Adrenal gland (tissue), 5 donors: ENCODE measurements around the gene TMEM123.

ENCODE experiments used
- CTCF ChIP-seq, 6 experiments: fragments of 450-650 bp in 4 of 6; fragments of 200-600 bp in 2 of 6; sonication (generic) in 1 of 6; IDR thresholded peaks; 1 replicate in 5 of 6; 2 replicates in 1 of 6; pipeline versions ENCODE4 v1.5.1 to v1.8.0; 2016 to 2021; ENCODE audit warnings: antibody characterized with exemption in 6 of 6, mild to moderate bottlenecking in 2 of 6, moderate library complexity in 1 of 6
- POLR2A ChIP-seq, 2 donors: fragments of 450-650 bp; IDR thresholded peaks; one replicate each; pipeline ENCODE4 v1.6.1; 2017; ENCODE audit warnings: antibody characterized with exemption in 2 of 2, mild to moderate bottlenecking in 2 of 2, moderate library complexity in 1 of 2
- donor health status: DM: no; HTN: no; CAD: no.

- no peak for TF ChIP-seq POLR2A (IDR thresholded peaks at IDR 0.05)
- TF ChIP-seq CTCF (IDR thresholded peaks at IDR 0.05) = no peak
These were observed 66.3 kb downstream of the TMEM123 start for GRCh38 chr11:102386136-102386734.
